Panc1 (cell line): ENCODE results near the gene CAMKMT.

Experiments
- CTCF ChIP-seq: fragments of 450-650 bp; IDR thresholded peaks from 2 replicates; pipeline ENCODE4 v1.5.1; 2017; ENCODE audit warnings: mild to moderate bottlenecking
- POLR2AphosphoS5 ChIP-seq: IDR thresholded peaks from 2 replicates; pipeline ENCODE4 v1.6.1; 2012; ENCODE audit warnings: mild to moderate bottlenecking, low read depth, low read length, moderate library complexity

- TF ChIP-seq CTCF: no peak
- no peak for TF ChIP-seq POLR2AphosphoS5
Observed at GRCh38 chr2:44672431-44672830, 310.7 kb downstream of the CAMKMT start.
